ENCODE data around the gene APP.

DNA sequence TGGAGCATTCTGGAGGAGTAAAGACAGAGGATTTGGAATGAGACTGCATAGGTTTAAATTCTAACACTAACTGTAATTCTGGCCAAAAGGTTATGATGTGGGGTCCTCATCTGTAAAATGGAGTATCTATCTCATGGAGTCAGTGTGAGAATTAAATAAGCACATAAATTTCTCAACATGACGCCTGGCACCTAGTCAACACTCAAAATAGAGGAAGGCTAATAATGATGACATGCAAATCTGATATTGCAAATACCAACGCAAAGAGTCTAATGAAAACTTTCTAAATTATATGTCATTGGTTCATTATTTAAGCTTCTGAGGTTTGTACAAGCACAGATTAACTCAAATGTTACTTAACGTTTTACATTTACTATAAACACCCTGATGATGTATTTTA lies 29.6 kb downstream of the APP start:
- TF ChIP-seq, protein P1, sequence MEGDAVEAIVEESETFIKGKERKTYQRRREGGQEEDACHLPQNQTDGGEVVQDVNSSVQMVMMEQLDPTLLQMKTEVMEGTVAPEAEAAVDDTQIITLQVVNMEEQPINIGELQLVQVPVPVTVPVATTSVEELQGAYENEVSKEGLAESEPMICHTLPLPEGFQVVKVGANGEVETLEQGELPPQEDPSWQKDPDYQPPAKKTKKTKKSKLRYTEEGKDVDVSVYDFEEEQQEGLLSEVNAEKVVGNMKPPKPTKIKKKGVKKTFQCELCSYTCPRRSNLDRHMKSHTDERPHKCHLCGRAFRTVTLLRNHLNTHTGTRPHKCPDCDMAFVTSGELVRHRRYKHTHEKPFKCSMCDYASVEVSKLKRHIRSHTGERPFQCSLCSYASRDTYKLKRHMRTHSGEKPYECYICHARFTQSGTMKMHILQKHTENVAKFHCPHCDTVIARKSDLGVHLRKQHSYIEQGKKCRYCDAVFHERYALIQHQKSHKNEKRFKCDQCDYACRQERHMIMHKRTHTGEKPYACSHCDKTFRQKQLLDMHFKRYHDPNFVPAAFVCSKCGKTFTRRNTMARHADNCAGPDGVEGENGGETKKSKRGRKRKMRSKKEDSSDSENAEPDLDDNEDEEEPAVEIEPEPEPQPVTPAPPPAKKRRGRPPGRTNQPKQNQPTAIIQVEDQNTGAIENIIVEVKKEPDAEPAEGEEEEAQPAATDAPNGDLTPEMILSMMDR (IDR thresholded peaks at IDR 0.05) = no peak
- TF ChIP-seq POLR2A (IDR thresholded peaks at IDR 0.05) = no peak
